GM12875 (cell line): ENCODE results near the gene CNTNAP2.

Source experiments
- H3K4me3 ChIP-seq: one replicate; pipeline ENCODE4 v1.5.1; 2011; ENCODE audit warnings: low read depth, low read length, control low read depth
- TF ChIP-seq, protein P1 (sequence below): IDR thresholded peaks from 2 replicates; pipeline ENCODE4 v1.5.1; 2011; ENCODE audit warnings: low read depth, mild to moderate bottlenecking, control low read depth, inconsistent platforms, low read length, moderate library complexity, borderline replicate concordance; ENCODE audit not compliant: insufficient read depth

Gene CNTNAP2

DNA sequence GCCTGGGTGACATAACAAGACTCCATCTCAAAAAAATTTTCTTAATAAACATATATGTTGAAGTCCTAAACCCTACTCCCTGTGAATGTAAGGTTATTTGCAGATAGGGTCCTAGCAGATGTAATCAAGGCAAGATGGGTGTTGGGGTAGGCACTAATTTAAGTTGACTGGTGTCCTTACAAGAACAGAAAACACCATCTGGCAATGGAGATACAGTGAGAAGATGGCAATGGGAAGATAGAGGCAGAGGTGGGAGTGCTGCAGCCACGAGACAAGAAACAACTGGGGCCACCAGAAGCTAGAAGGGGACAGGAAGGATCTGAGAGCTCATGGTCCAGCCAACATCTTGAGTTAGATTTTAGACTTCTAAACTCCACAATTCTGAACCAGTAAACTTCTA, 606.4 kb downstream of the CNTNAP2 start:
- H3K4me3 ChIP-seq: no peak overlapping the region
- TF ChIP-seq, protein P1, sequence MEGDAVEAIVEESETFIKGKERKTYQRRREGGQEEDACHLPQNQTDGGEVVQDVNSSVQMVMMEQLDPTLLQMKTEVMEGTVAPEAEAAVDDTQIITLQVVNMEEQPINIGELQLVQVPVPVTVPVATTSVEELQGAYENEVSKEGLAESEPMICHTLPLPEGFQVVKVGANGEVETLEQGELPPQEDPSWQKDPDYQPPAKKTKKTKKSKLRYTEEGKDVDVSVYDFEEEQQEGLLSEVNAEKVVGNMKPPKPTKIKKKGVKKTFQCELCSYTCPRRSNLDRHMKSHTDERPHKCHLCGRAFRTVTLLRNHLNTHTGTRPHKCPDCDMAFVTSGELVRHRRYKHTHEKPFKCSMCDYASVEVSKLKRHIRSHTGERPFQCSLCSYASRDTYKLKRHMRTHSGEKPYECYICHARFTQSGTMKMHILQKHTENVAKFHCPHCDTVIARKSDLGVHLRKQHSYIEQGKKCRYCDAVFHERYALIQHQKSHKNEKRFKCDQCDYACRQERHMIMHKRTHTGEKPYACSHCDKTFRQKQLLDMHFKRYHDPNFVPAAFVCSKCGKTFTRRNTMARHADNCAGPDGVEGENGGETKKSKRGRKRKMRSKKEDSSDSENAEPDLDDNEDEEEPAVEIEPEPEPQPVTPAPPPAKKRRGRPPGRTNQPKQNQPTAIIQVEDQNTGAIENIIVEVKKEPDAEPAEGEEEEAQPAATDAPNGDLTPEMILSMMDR: no peak

DNA sequence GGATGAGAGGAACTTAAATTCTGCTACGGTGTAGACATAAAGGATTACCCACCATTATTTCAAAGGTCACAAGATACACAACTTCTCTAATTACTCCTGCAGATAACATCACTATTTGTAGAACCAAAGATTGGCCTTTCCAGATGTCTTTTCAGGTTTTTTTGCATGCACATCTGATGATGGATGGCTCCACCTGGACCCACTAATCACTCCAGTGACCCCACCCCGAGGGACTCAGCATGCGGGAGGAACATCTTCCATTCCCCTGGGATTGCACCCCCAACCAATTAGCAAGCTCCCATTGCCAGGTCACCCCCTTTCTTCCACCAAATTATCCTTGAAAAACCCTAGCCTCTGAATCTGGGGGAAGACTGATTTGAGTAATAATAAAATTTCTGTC, 608.9 kb downstream of the CNTNAP2 start:
- TF ChIP-seq, protein P1: no peak
- H3K4me3 ChIP-seq: no peak overlapping the region

DNA sequence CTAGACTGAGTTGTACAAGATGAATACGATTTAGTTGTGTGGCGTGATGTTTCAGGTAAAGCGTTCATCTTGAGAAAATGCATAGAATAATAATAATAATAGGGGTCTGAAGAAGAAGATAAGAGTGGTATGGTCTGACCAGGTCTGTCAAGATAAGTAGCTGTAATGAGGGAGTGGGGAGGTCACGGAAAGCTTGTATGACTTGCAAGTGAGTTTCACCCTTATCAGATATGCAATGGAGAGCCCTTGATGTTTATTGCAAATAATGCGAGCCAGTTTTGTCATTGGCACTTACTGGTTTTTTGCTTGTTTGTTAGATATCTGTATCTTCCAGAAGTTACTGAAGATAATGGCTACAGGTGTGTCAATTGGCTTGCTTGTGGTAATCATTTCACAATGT, 611.5 kb downstream of the CNTNAP2 start:
- TF ChIP-seq, protein P1: no peak
- H3K4me3 ChIP-seq: no peak overlapping the region

DNA sequence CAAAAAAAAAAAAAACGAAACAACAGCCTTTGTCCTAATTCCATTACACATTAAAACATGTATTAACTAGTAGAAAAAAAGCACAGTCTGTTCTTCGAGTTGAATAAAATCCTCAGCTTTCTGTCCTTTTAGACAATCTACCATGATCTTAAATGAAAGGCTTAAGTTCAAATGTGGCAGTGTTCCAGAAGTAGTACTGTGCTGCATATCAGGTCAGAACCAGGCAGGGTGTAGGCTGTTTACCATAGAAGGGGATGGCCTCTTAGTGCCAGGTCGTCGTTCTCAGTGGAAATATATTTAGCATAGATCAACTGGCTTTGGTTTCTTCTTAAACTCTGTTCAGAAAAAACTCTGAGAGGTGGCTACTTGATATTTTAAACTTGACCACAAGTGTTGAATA, 612.0 kb downstream of the CNTNAP2 start:
- TF ChIP-seq, protein P1: no peak
- no peak overlapping the region for H3K4me3 ChIP-seq

DNA sequence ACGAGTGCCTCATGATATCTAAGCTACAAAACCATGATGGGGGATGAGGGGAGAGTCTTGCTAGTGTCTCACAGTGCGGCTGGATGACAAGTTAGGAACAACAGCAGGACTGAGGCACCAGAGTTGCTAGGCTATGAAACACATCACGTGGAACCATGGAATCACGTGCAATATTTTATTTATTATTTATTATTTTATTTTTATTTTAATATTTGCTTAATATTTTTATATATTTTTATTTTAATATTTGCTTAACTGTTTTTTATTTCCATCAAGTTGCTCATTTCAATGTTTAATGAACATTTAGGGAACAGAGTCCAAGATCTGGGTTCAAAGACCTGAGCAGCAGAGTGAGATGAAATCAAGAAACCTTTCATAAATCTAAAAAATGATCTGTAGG, 614.6 kb downstream of the CNTNAP2 start:
- TF ChIP-seq, protein P1: no peak
- H3K4me3 ChIP-seq: no peak overlapping the region

DNA sequence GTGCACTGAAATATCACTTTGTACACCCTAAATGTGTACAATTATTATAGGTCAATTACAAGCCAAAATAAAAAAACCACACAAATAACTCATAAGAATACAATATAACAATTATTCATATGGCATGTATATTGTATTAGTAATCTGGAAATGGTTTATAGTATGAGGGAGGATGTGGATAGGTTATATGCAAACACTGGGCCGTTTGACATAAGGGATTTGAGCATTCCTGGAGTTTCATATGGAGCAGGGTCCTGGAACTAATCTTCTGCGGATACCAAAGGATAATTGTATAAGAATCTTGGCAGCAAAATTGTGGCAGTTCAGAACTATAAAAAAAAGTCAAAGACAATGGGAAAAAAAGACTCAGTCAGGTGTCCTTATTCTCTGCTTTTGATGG, 619.4 kb downstream of the CNTNAP2 start:
- H3K4me3 ChIP-seq: no peak overlapping the region
- TF ChIP-seq, protein P1: no peak

DNA sequence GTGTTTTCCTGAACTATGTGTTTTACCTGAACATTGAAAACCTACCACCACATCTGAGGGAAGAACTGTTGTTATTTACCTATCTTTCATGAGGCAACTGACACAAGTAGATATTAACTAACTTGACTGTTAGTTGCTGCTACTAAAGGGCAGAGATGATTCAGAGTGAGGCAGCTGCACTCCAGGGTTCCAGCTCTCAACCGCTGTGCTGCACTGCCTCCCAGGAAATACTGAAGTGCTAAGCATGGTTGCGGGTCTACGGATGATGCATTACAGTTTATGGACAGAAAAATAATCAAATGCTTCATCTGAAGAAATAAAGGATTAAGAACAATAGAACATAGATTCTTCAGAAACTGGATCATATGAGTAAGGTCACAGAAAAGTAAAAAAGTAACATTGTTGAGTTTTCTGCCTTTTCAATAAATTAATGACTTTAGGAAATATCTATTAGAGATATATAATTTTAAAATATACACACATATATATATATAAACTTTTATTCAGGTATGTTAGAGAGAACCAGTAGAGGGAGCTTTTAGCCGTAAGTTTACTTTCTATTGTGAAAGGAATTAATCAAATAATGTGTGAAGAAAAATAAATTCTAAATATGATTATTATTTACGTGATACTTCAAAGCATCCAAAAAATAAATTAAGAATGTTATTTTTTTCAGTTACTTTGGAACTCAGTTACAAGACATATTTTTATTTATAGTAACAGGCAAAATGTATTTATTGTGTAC, 620.0 kb downstream of the CNTNAP2 start:
- TF ChIP-seq, protein P1: no peak
- no peak overlapping the region for H3K4me3 ChIP-seq
